HEK293 (cell line): Measurements from ENCODE around the gene FASTK.

Experiments
- HIC1 ChIP-seq: fragments of 450-650 bp; formaldehyde crosslinking; IDR thresholded peaks from 2 replicates; pipeline ENCODE4 v1.5.1; 2016; ENCODE audit warnings: missing biosample characterization, missing genetic modification characterization
- HOXD13 ChIP-seq: sonication (generic); formaldehyde crosslinking; IDR thresholded peaks from 2 replicates; pipeline ENCODE4 v1.8.0; 2022; ENCODE audit warnings: missing genetic modification reagents, borderline replicate concordance
- KLF9 ChIP-seq: fragments of 450-650 bp; formaldehyde crosslinking; IDR thresholded peaks from 2 replicates; pipeline ENCODE4 v1.5.1; 2016; ENCODE audit warnings: missing biosample characterization, missing genetic modification characterization, low read depth
- OSR2 ChIP-seq: fragments of 450-650 bp; formaldehyde crosslinking; IDR thresholded peaks from 2 replicates; pipeline ENCODE4 v1.5.1; 2016; ENCODE audit warnings: missing biosample characterization, missing genetic modification characterization
- PRDM1 ChIP-seq: fragments of 450-650 bp; formaldehyde crosslinking; IDR thresholded peaks from 2 replicates; pipeline ENCODE4; 2016; ENCODE audit warnings: missing biosample characterization, missing genetic modification characterization
- PRDM10 ChIP-seq: fragments of 450-650 bp; formaldehyde crosslinking; IDR thresholded peaks from 2 replicates; pipeline ENCODE4 v1.5.1; 2016; ENCODE audit warnings: missing biosample characterization, missing genetic modification characterization
- SP2 ChIP-seq: fragments of 450-650 bp; formaldehyde crosslinking; IDR thresholded peaks from 2 replicates; pipeline ENCODE4 v1.5.1; 2016; ENCODE audit warnings: missing biosample characterization, missing genetic modification characterization
- SP7 ChIP-seq: fragments of 450-650 bp; formaldehyde crosslinking; IDR thresholded peaks from 2 replicates; pipeline ENCODE4 v1.5.1; 2016; ENCODE audit warnings: missing biosample characterization, missing genetic modification characterization
- TSHZ1 ChIP-seq: fragments of 450-650 bp; formaldehyde crosslinking; IDR thresholded peaks from 2 replicates; pipeline ENCODE4 v1.5.1; 2016; ENCODE audit warnings: missing biosample characterization, missing genetic modification characterization, borderline replicate concordance
- ZBTB10 ChIP-seq: fragments of 450-650 bp; formaldehyde crosslinking; IDR thresholded peaks from 2 replicates; pipeline ENCODE4 v1.5.1; 2016; ENCODE audit warnings: missing biosample characterization, missing genetic modification characterization
- ZBTB7A ChIP-seq: fragments of 450-650 bp; formaldehyde crosslinking; IDR thresholded peaks from 2 replicates; pipeline ENCODE4 v1.5.1; 2016; ENCODE audit warnings: low read depth, missing biosample characterization, missing genetic modification characterization
- ZIC2 ChIP-seq: fragments of 450-650 bp; formaldehyde crosslinking; IDR thresholded peaks from 2 replicates; pipeline ENCODE4 v1.5.1; 2016; ENCODE audit warnings: missing biosample characterization, missing genetic modification characterization
- ZNF157 ChIP-seq: fragments of 450-650 bp; formaldehyde crosslinking; IDR thresholded peaks from 2 replicates; pipeline ENCODE4 v1.5.1; 2016; ENCODE audit warnings: missing biosample characterization, missing genetic modification characterization
- ZNF404 ChIP-seq: fragments of 450-650 bp; formaldehyde crosslinking; IDR thresholded peaks from 2 replicates; pipeline ENCODE4 v1.5.1; 2017; ENCODE audit warnings: missing biosample characterization, missing genetic modification characterization
- ZNF518A ChIP-seq: fragments of 450-650 bp; formaldehyde crosslinking; conservative IDR thresholded peaks from 2 replicates; pipeline ENCODE4 v1.5.1; 2016; ENCODE audit warnings: low read depth, missing biosample characterization, missing genetic modification characterization
- ZNF658 ChIP-seq: fragments of 450-650 bp; formaldehyde crosslinking; IDR thresholded peaks from 2 replicates; pipeline ENCODE4; 2016; ENCODE audit warnings: missing biosample characterization, missing genetic modification characterization
- ZNF660 ChIP-seq: fragments of 450-650 bp; IDR thresholded peaks from 2 replicates; pipeline ENCODE4 v1.5.1; 2018; ENCODE audit warnings: missing biosample characterization, mild to moderate bottlenecking, missing genetic modification characterization
- ZNF785 ChIP-seq: fragments of 450-650 bp; formaldehyde crosslinking; IDR thresholded peaks from 2 replicates; pipeline ENCODE4 v1.5.1; 2016; ENCODE audit warnings: missing biosample characterization, missing genetic modification characterization
- ZNF837 ChIP-seq: fragments of 450-650 bp; formaldehyde crosslinking; IDR thresholded peaks from 2 replicates; pipeline ENCODE4 v1.5.1; 2016; ENCODE audit warnings: missing biosample characterization, missing genetic modification characterization
- TF ChIP-seq, protein P1 (sequence below): fragments of 450-650 bp; formaldehyde crosslinking; IDR thresholded peaks from 2 replicates; pipeline ENCODE4 v1.5.1; 2017; ENCODE audit warnings: missing biosample characterization, missing genetic modification characterization

Gene FASTK

DNA sequence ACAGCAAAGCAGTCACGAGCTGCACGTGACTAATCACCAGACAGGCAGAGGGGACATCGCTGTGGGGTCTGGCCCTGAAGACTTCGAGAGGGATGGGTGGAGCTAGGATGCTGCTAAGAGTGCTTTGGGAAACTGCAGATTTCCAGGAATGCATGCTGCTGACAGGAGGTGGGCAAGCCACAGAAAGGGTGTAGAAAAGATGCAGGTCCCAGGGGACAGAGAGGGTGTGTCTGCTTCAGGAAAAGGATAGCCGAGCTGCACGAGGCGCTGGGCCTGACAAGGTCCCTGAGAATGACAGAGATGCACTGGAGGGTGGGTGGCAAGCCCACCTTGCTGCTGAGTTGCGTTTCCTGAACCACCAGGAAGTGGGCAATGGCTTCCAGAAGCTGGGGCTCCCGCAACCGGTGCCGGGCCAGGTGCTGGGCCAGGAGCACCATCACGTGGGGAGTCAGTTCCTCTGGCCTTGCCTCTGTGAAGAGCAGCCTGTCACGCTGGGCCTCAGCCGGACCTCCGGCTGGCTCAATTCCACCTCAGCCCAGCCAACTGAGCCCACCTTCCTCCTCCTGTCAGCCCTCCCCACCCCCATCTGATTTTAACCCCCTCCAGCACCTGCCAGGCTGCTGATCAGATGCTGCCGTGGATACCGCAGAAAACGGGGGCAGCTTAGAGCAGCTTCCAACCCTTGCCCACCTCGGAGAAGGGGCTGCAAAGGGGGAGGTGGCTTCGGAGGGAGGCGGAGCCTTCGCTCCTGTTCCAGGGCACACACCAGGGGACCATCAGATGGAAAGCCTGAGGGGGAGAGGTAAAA, 2.2 kb downstream of the FASTK start (continued):
- no peak for TF ChIP-seq ZNF660 (tag by site-specific recombination)
- TF ChIP-seq HOXD13 (CRISPR knock-in tag): no peak
- peak; percentile 35; the same call in 1 of the 2 replicates for TF ChIP-seq SP2
- TF ChIP-seq TSHZ1 (tag by site-specific recombination): no peak
- TF ChIP-seq SP7 (tag by site-specific recombination): peak; percentile 81; the same call in 1 of the 2 replicates
- TF ChIP-seq, protein P1, sequence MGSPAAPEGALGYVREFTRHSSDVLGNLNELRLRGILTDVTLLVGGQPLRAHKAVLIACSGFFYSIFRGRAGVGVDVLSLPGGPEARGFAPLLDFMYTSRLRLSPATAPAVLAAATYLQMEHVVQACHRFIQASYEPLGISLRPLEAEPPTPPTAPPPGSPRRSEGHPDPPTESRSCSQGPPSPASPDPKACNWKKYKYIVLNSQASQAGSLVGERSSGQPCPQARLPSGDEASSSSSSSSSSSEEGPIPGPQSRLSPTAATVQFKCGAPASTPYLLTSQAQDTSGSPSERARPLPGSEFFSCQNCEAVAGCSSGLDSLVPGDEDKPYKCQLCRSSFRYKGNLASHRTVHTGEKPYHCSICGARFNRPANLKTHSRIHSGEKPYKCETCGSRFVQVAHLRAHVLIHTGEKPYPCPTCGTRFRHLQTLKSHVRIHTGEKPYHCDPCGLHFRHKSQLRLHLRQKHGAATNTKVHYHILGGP: peak; percentile 87
- TF ChIP-seq PRDM1 (tag by site-specific recombination): no peak
- 0 out of 2 replicates have a peak, but pooled peaks have one; percentile 14 for TF ChIP-seq OSR2 (tag by site-specific recombination)
- TF ChIP-seq HIC1: peak; percentile 7; the same call in 1 of the 2 replicates
- no peak for TF ChIP-seq ZNF837
- no peak for TF ChIP-seq ZNF785 (tag by site-specific recombination)
- no peak for TF ChIP-seq ZNF157 (tag by site-specific recombination)
- TF ChIP-seq ZBTB7A (tag by site-specific recombination): peak; percentile 68; the same call in 1 of the 2 replicates
- TF ChIP-seq KLF9 (tag by site-specific recombination): peak; percentile 74
- TF ChIP-seq PRDM10 (tag by site-specific recombination): no peak
- TF ChIP-seq ZBTB10 (tag by site-specific recombination): peak; percentile 35; the same call in 1 of the 2 replicates
- no peak for TF ChIP-seq ZNF518A (tag by site-specific recombination)
- no peak for TF ChIP-seq ZNF658 (tag by site-specific recombination)
- TF ChIP-seq ZNF404 (tag by site-specific recombination): no peak
- 0 out of 2 replicates have a peak, but pooled peaks have one; percentile 11 for TF ChIP-seq ZIC2
